ENCODE results near the gene WDR59.

DNA sequence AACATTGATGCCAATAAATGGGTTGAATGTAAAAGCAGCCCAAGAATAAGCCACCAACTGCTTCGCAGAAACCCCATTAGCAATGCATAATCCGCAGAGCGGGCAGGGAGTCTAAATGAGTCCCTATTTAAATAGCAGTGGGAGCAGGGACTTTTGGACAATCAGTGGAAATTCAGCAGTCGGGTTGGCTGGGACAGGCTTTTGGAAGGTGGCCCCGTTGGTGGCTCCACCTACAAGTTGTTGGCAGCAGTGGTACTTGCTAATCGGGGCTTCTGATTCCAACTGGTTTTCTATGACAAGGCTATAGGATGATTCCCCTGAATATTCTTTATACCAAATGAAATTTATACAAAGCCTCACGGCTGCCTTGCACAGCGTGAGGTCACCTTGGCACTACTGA is 86.3 kb downstream of the WDR59 start:
- TF ChIP-seq POLR2A (IDR thresholded peaks at IDR 0.05; ENCODE audit: low read depth, low read length) (no peak), POLR2AphosphoS5 (IDR thresholded peaks at IDR 0.05; ENCODE audit: low read depth, low read length) (no peak), TAF1 (IDR thresholded peaks at IDR 0.05; ENCODE audit: low read depth, low read length) (no peak), PAX5 (IDR thresholded peaks at IDR 0.05; ENCODE audit: insufficient read depth, low read length, severe bottlenecking) (no peak), SPI1 (IDR thresholded peaks at IDR 0.05; ENCODE audit: low read depth, low read length) (no peak), POU2F2 (IDR thresholded peaks at IDR 0.05; ENCODE audit: low read depth, low read length) (no peak)
